Activated CD8-positive, alpha-beta memory T cell treated with anti-CD3 and anti-CD28 coated beads, Interleukin-2, amount 50 U/mL, for 48 hours (primary cell): Measurements from ENCODE around the gene PIGV.
"Not testable (repeated sequence)": the region's sequence is repeated elsewhere in the genome, so short reads cannot be mapped to it uniquely, and the experiment has no call there.

Source experiments
- DNase-seq: peaks from one replicate; pipeline ENCODE4 v3.0.0-alpha.2; 2020

The PIGV gene

GRCh38 chr1:26833432-26834405 is 46.0 kb downstream of the PIGV start:
- peak; percentile 85 for DNase-seq

GRCh38 chr1:26837665-26838064 is 49.9 kb downstream of the PIGV start:
- not testable (repeated sequence) for DNase-seq

- no peak for DNase-seq
Measured at GRCh38 chr1:26838474-26839338, 51.0 kb downstream of the PIGV start.

- no peak for DNase-seq
Measured at GRCh38 chr1:26839339-26839722, 51.6 kb downstream of the PIGV start.

GRCh38 chr1:26839779-26840178 is 52.0 kb downstream of the PIGV start:
- DNase-seq, result no peak

- no peak for DNase-seq
Measured at GRCh38 chr1:26844424-26845196, 56.9 kb downstream of the PIGV start.

- not testable (repeated sequence) for DNase-seq
Measured at GRCh38 chr1:26847826-26848225, 60.1 kb downstream of the PIGV start.
